ENCODE data around the gene ZNF618. TPM values are rescaled to one million over a fixed set of nuclear protein-coding genes. Genes with fewer than 3 reads are reported as not detected.
A peak's percentile ranks its signal among the peaks of the same experiment; 100 is the strongest.

Gene ZNF618
- polyA plus RNA-seq, 1 donor (not counting 4 experiments of a cell fraction or from before 2014, with no cell fraction given), result 2.5 TPM

- Histone ChIP-seq H3K79me2 (ENCODE audit: control insufficient read depth, insufficient read depth, low read length) (no peaks in the 10 kb centered on the region), H3K9ac (ENCODE audit: control insufficient read depth, extremely low read depth, insufficient read depth, low read length) (no peak overlapping the region), H3K4me3 (ENCODE audit: control insufficient read depth in 2 of 3, extremely low read depth in 1 of 3, insufficient read depth in 2 of 3, low read depth in 1 of 3, low read length in 3 of 3) (no peak overlapping the region), H3K27ac (ENCODE audit: control insufficient read depth, insufficient read depth, low read length) (no peak overlapping the region), H3K4me1 (ENCODE audit: control insufficient read depth, extremely low read depth, insufficient read depth, low read length) (peaks cover 5% of the 10 kb centered on the region), H2AFZ (ENCODE audit: control insufficient read depth, low read length) (no peak overlapping the region), H3K36me3 (ENCODE audit: control insufficient read depth in 2 of 2, extremely low read depth in 1 of 2, insufficient read depth in 2 of 2, low read length in 2 of 2) (peaks cover 0 to 1% of the 10 kb centered on the region in 2 experiments), H3K27me3 (ENCODE audit: control insufficient read depth, extremely low read depth, insufficient read depth, low read length) (no peaks in the 10 kb centered on the region), H3K4me2 (ENCODE audit: control insufficient read depth, extremely low read depth, insufficient read depth, low read depth, low read length) (no peak overlapping the region), H3K9me3 (ENCODE audit: control insufficient read depth, low read depth, low read length) (no peaks in the 10 kb centered on the region), H4K20me1 (ENCODE audit: control insufficient read depth, extremely low read depth, insufficient read depth, low read length) (no peaks in the 10 kb centered on the region), H3K9me1 (ENCODE audit: control insufficient read depth, extremely low read depth, insufficient read depth, low read length) (no peaks in the 10 kb centered on the region)
- dilution Hi-C loops (cut with MboI; ENCODE audit: extremely low pct_ligation_motif_present, low sequenced_read_pairs), result no loop called here
- TF ChIP-seq EZH2 (IDR thresholded peaks at IDR 0.05; ENCODE audit: low read length), result no peak
- peak; percentile 76 to 83 (median 81) for TF ChIP-seq CTCF (optimal IDR thresholded peaks at IDR 0.05 in 1 of 3, IDR thresholded peaks at IDR 0.05 in 1 of 3, conservative IDR thresholded peaks at IDR 0.05 in 1 of 3; ENCODE audit: extremely low read depth in 1 of 3, insufficient read depth in 2 of 3, low read length in 3 of 3)
- DNase-seq (ENCODE audit: low read depth, low spot score) (peak; percentile 44), FAIRE-seq (peak; percentile 71)
Measured at GRCh38 chr9:113963017-113963620, 87.0 kb downstream of the ZNF618 start.

GRCh38 chr9:113963696-113964494, 87.8 kb downstream of the ZNF618 start:
- H3K27me3 ChIP-seq (ENCODE audit: control insufficient read depth, extremely low read depth, insufficient read depth, low read length), result no peaks in the 10 kb centered on the region
- no peaks in the 10 kb centered on the region for H3K9me3 ChIP-seq (ENCODE audit: control insufficient read depth, low read depth, low read length)
- no peaks in the 10 kb centered on the region for H3K4me1 ChIP-seq (ENCODE audit: control insufficient read depth, extremely low read depth, insufficient read depth, low read length)
- H3K27ac ChIP-seq (ENCODE audit: control insufficient read depth, insufficient read depth, low read length), result no peak overlapping the region
- H2AFZ ChIP-seq (ENCODE audit: control insufficient read depth, low read length), result no peak overlapping the region
- no peaks in the 10 kb centered on the region for H3K79me2 ChIP-seq (ENCODE audit: control insufficient read depth, insufficient read depth, low read length)
- peaks cover 0 to 1% of the 10 kb centered on the region in 2 experiments for H3K36me3 ChIP-seq (ENCODE audit: control insufficient read depth in 2 of 2, extremely low read depth in 1 of 2, insufficient read depth in 2 of 2, low read length in 2 of 2)
- H3K4me2 ChIP-seq (ENCODE audit: control insufficient read depth, extremely low read depth, insufficient read depth, low read depth, low read length), result no peak overlapping the region
- no peak for TF ChIP-seq EZH2 (IDR thresholded peaks at IDR 0.05; ENCODE audit: low read length)
- TF ChIP-seq CTCF (optimal IDR thresholded peaks at IDR 0.05 in 1 of 3, IDR thresholded peaks at IDR 0.05 in 1 of 3, conservative IDR thresholded peaks at IDR 0.05 in 1 of 3; ENCODE audit: extremely low read depth in 1 of 3, insufficient read depth in 2 of 3, low read length in 3 of 3), result no peak
- H3K9me1 ChIP-seq (ENCODE audit: control insufficient read depth, extremely low read depth, insufficient read depth, low read length), result no peaks in the 10 kb centered on the region
- DNase-seq (ENCODE audit: low read depth, low spot score) (no peak), FAIRE-seq (no peak)
- H3K4me3 ChIP-seq (ENCODE audit: control insufficient read depth in 2 of 3, extremely low read depth in 1 of 3, insufficient read depth in 2 of 3, low read depth in 1 of 3, low read length in 3 of 3), result no peak overlapping the region
- H4K20me1 ChIP-seq (ENCODE audit: control insufficient read depth, extremely low read depth, insufficient read depth, low read length), result no peaks in the 10 kb centered on the region
- dilution Hi-C loops (cut with MboI; ENCODE audit: extremely low pct_ligation_motif_present, low sequenced_read_pairs), result no loop called here
- H3K9ac ChIP-seq (ENCODE audit: control insufficient read depth, extremely low read depth, insufficient read depth, low read length), result no peak overlapping the region
